HL-60 (cell line): ENCODE measurements around the gene TARBP2.

ENCODE experiments used
- GABPA ChIP-seq: IDR thresholded peaks from 2 replicates; pipeline ENCODE4 v1.6.1; 2012; ENCODE audit warnings: low read depth
- POLR2AphosphoS5 ChIP-seq: IDR thresholded peaks from 2 replicates; pipeline ENCODE4 v1.6.1; 2012; ENCODE audit warnings: low read depth
- TF ChIP-seq, protein P1 (sequence below): IDR thresholded peaks from one replicate; pipeline ENCODE4 v1.5.1; 2011; ENCODE audit warnings: low read length, control low read depth, inconsistent platforms; ENCODE audit not compliant: insufficient read depth
- TF ChIP-seq, protein P2 (sequence below): IDR thresholded peaks from 2 replicates; pipeline ENCODE4 v1.6.1; 2012; ENCODE audit warnings: low read depth; ENCODE audit not compliant: insufficient replicate concordance

DNA sequence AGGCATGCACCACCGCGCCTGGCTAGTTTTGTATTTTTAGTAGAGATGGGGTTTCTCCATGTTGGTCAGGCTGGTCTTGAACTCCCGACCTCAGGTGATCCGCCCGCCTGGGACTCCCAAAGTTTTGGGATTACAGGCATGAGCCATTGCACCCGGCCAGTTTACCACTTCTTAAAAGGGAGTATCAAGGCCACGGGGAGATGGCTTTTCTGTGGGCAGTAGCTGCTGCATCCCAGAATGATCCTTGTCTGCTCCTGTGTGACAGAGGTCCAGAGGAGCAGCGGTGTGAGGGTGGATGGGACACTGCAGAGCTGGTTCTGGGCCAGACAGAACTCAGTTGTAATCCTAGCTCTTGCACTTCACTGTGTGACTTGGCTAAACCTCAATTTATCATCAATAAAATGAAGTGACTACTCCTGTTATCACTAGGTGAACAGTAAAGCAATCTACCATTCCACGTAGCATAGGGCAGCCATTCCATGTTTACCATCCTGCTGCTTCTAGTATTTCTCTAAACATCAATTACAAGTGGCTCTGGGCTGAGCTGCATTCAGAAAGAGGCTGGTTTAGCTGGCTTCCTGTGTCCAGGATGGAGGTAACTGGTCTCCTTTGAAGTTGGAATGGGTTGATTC lies 9.2 kb downstream of the TARBP2 start:
- TF ChIP-seq, protein P1, sequence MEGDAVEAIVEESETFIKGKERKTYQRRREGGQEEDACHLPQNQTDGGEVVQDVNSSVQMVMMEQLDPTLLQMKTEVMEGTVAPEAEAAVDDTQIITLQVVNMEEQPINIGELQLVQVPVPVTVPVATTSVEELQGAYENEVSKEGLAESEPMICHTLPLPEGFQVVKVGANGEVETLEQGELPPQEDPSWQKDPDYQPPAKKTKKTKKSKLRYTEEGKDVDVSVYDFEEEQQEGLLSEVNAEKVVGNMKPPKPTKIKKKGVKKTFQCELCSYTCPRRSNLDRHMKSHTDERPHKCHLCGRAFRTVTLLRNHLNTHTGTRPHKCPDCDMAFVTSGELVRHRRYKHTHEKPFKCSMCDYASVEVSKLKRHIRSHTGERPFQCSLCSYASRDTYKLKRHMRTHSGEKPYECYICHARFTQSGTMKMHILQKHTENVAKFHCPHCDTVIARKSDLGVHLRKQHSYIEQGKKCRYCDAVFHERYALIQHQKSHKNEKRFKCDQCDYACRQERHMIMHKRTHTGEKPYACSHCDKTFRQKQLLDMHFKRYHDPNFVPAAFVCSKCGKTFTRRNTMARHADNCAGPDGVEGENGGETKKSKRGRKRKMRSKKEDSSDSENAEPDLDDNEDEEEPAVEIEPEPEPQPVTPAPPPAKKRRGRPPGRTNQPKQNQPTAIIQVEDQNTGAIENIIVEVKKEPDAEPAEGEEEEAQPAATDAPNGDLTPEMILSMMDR: no peak
- TF ChIP-seq POLR2AphosphoS5 (no peak), GABPA (no peak)
- TF ChIP-seq, protein P2, sequence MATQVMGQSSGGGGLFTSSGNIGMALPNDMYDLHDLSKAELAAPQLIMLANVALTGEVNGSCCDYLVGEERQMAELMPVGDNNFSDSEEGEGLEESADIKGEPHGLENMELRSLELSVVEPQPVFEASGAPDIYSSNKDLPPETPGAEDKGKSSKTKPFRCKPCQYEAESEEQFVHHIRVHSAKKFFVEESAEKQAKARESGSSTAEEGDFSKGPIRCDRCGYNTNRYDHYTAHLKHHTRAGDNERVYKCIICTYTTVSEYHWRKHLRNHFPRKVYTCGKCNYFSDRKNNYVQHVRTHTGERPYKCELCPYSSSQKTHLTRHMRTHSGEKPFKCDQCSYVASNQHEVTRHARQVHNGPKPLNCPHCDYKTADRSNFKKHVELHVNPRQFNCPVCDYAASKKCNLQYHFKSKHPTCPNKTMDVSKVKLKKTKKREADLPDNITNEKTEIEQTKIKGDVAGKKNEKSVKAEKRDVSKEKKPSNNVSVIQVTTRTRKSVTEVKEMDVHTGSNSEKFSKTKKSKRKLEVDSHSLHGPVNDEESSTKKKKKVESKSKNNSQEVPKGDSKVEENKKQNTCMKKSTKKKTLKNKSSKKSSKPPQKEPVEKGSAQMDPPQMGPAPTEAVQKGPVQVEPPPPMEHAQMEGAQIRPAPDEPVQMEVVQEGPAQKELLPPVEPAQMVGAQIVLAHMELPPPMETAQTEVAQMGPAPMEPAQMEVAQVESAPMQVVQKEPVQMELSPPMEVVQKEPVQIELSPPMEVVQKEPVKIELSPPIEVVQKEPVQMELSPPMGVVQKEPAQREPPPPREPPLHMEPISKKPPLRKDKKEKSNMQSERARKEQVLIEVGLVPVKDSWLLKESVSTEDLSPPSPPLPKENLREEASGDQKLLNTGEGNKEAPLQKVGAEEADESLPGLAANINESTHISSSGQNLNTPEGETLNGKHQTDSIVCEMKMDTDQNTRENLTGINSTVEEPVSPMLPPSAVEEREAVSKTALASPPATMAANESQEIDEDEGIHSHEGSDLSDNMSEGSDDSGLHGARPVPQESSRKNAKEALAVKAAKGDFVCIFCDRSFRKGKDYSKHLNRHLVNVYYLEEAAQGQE: no peak
